Posterior vena cava (tissue), 2 donors: ENCODE data around the gene SLC35E2B. TPM values are rescaled to one million over a fixed set of nuclear protein-coding genes. Genes with fewer than 3 reads are reported as not detected.
A peak's percentile ranks its signal among the peaks of the same experiment; 100 is the strongest.

Experiments used
- DNase-seq: peaks from one replicate; pipeline ENCODE4 v3.0.0-alpha.2; 2020; ENCODE audit warnings: low spot score
- intact Hi-C, 2 donors: fragments of 100-400 bp; cut with DNase I; formaldehyde crosslinking; loops; one replicate each; pipeline versions ENCODE4 v1.14.1 to v1.14.2; 2022 to 2023
- total RNA-seq, 2 donors: library from RNA; stranded (reverse); fragmentation: NEBNext Ultra II Directional; extraction: Animal tissue kit (Norgen Biotek cat#: 25700); gene quantifications; one replicate each; pipeline ENCODE4 v1.2.1, GENCODE V29; 2021
- donor health status: DM: yes; HTN: yes; CAD: no.
- donor health status: DM: yes; HTN: yes; CAD: no.

Gene SLC35E2B
- total RNA-seq, 2 donors from 2014 or later: 20.7 to 27.7 TPM

DNA sequence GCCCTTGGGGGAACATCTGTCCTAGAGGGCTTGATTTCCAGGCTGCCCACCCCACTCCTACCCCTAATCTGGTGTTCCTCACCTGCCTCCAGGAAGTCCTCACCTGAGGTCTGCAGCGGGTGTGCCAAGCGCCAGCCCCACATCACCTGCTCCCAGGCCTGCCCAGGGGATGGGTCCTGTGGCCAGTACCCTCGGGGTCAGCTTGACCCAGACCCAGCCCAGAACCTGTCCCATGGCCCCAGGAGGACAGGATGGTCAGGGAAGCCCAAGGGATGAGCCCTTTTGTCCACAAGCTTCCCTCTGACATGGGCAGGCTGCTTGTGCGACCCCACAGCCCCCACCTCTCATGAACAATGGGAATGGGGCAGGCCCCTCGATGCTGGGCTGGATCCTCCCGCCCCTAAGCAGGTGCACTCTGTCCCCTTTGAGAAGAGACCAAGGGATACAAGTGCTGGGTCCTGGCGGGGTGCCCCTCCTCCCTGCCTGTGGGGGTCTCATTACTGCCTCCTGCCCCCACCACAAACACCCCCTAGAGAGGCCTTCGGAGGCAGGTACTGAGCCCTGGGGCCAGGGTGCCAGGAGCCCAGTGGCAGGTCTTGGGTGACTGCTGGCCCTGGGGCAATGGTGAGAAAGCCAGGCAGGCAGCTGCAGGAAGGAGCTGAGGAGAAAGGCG, 74.1 kb downstream of the SLC35E2B start:
- DNase-seq: peak; percentile 78
- intact Hi-C loops: no loop called here

DNA sequence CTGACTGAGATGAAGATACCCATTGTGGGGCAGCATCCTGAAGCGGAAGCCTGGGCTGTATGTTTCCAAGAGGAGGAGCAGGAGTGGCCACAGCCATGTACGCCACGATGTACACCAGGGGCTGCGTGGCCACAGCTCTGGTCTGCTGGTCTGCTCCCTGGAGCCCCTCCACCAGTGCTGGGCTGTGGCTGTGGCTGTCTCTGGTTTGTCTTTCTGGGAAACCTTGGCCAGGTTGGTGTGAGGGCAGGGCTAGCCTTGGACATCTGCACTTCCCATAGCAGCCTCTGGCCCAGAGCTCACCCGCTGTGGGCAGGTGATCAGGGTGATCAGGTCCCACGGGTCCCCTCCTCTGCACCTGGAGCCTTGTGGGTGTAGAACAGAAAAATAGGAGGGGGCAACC, 74.7 kb downstream of the SLC35E2B start:
- no peak for DNase-seq
- intact Hi-C loops: no loop called here

DNA sequence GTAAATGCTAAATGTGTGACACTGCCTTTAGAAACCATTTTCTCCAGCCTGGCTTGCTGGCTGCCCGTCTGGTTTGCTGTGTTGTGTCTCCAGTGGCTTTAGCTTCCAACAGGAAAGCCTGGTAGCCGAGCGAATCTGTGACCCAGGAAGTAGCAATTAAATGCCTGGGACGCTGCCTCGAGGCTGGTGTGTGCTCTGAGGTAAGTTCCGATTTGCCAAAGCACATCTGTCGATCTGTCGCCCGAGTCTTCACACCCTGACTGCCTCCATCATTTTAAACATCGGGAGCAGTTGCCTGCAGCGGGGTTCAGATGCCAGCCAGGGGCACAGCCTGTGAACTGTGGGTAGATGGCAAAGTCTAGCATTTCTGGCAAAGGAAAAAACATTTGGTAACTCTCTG, 75.1 kb downstream of the SLC35E2B start:
- intact Hi-C loops: no loop called here

DNA sequence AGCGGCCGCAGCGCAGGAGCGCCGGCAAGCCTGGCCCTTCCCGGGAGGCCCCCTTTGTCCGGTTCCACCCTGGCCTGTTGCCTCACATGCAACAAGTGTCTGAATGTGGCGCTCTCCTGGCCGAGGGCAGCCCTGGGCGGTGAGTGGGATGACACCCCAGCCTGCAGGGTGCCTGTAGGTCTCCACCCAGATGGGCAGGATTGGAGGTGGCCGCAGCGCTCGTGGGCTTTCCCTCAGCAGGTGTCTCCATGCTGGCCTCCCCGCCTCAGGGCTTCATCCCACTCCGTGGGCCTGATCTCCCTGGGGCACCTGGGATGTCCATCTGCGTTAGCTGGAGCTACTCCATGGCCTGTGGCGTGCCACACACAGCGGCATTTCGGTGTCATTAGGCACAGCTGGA, 75.8 kb downstream of the SLC35E2B start:
- intact Hi-C loops: no loop called here
- DNase-seq: peak; percentile 84

More for the DNA sequence above, 75.1 kb downstream of the SLC35E2B start:
- DNase-seq: no peak

DNA sequence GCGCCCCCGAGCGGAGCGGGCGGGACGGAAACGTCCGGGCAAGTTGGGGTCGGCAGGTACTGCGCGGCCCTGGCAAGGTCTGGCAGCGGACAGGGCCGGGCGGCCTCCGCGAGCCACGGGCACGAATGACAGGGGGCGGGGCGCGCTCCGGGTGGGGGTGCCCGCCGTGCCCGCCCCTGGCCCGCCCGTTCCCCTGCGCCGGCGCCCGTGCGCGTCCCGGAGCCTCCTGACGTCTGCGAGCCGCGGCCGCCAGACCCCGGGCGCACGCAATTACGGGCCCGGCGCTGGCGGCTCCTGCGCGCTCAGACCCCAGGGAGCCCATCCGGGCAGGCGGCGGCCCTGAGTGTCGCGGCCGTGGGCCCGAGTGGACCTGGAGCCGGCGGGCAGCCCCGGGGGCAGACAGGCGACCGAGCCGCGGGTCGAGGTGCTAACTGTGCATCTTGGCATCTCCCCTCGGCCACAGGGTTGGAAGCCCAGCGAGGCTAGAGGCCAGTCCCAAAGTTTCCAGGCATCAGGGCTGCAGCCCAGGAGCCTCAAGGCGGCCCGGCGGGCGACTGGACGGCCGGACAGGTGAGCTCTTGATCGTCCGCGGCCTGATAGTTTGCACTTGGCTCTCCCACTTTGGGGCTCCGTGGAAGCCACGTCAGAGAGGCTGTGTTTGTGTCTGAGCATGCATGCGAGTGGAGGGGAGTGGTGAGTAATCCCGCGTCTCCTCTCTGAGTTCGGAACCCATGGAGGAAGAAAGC, 76.4 kb downstream of the SLC35E2B start:
- intact Hi-C loops: no loop called here
- peak; percentile 87 for DNase-seq

DNA sequence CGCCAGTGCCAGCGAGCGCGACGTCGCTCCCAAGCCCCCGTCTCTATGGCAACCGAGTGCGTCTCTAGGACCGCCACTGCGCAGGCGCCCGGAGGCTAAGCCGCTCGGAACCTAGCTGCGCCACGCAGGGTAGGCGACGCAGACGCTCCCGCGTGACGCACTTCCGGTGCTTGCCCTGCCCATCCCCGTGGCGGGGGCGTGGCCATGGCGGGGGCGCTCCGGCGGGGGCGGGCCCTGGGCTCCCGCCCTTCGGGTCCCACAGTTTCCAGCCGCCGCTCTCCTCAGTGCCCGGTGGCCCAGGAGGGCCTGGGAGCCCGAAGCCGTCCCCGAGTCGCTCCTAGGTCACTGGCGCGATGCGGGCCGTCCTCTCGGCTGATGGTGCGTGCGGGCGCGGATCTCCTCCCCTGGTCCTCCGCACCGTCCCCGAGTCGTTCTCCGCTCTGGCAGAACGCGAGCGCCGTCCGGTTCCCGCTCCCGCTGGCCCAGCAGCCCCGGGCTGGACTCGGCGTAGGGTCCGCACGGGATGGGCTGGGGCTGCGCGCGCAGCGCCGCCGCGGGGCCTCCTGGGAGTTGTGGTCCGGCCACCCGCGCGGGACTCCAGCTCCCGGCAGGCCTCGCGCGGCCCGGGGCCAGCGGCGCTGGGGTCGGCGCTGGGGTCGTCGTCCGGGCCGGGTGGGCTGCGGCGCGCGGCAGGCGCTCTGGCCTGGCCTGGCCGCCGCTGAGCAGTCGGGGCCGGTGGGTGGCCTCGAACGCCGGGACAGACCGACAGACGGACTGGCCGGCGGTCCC, 77.1 kb downstream of the SLC35E2B start, which contains the start of gene MIB2:
Gene MIB2, plus strand, starts transcription at position 245 of the 789 bp plus-strand sequence. CDS start 7,953 bp downstream, outside the sequence.
- peak; percentile 99 for DNase-seq
- intact Hi-C loops: no loop called here

DNA sequence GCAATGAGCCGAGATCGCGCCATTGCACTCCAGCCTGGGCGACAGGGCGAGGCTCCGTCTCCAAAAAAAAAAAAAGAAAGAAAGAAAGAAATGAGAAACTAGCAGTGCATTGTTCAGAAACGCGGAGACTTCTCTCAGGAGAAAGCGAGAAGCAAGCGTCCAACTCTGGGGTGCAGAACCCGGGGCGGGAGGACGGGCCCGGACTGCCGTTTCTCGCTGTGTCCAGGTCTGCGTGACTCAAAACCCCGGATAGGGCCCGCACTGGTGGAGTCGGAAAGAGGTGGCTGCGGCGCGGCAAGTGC, 77.7 kb downstream of the SLC35E2B start:
- intact Hi-C loops: no loop called here
- DNase-seq: no peak

DNA sequence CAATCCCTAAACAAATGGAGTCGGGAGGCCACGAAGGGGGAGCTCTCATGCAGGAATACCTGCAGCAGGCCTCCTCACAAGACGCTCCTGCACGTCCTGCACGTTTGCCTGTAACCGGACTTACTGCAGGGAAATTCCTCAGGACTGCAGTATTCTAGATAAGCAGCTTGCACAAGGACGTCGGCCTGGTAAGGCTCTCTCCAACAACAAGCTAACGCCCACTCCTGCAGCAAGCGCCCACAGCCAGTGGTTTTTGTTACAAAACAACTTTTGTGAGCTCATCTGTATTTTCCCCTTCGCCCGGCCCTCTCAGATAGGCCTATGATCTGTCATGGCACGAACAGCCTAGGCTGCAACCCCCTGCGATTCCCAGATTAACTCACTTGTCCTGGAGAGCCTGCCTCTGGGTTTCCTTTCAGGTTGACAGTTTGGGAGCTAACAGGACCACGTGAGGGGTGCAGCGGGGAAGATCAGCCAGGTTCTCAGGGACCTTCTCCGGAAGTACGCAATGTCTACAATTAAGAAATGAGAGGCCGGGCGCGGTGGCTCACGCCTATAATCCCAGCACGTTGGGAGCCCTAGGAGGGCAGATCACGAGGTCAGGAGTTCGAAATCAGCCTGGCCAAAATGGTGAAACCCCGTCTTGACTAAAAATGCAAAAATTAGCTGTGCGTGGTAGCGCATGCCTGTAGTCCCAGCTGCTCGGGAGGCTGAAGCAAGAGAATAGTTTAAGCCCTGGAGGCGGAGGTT, 78.2 kb downstream of the SLC35E2B start:
- intact Hi-C loops: no loop called here
- peak; percentile 90 for DNase-seq

DNA sequence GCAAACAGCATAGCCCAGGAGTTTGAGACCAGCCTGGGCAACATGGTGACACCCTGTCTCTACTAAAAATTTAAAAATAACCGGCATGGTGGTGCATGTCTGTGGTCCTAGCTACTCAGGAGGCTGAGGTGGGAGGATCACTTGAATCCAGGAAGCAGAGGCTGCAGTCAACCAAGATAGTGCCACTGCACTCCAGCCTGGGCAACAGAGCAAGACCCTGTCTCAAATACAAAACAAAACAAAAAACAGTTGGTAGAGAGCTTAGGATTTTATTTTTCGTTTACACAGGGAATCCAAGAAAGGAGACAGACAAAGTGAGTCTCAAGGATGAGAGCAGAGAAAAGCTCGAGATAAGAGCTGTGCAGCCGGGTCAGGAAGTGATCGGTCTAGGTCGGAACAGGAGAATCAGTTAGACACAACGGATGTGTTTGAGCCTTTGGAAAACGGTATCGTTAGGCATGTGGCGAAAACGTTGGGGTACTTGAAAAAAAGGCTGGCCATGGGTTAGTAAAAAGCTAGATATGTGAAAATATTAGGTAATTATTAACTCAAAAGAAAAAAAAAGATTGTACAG, 79.0 kb downstream of the SLC35E2B start:
- intact Hi-C loops: no loop called here
- no peak for DNase-seq

DNA sequence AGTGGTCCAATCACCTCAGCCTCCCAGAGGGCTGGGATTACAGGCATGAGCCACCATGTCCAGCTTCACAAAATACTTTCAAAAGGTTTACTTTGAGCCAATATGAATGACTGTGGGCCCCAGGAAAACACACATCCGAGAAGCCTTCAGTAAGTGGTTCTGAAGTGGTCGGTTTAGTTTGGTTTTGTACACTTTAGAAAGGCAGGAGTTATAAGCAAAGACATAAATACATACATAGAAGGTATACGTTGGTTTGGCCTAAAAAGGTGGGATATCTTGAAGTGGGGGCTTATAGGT, 80.5 kb downstream of the SLC35E2B start:
- DNase-seq: no peak
- intact Hi-C loops: no loop called here

DNA sequence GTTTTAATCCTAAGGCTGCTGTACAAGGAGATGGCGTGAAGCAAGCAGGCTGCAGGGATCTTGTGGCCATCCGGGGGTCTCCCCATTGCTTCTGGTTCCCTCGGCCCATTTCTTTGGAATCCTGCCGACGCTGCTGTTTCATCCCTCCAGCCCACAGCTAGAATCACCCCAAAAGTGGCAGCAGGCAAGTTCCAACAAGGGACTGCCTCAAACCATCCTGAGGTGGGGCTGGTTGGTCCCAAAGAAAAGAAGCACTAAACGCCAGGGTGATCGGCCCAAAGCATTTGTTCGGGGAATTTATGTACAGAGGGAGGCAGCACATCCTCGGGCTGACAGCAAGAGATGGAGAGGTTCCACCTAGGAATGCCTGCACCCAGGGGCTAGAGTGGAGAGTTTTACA, 81.8 kb downstream of the SLC35E2B start:
- no peak for DNase-seq
- intact Hi-C loops: no loop called here

DNA sequence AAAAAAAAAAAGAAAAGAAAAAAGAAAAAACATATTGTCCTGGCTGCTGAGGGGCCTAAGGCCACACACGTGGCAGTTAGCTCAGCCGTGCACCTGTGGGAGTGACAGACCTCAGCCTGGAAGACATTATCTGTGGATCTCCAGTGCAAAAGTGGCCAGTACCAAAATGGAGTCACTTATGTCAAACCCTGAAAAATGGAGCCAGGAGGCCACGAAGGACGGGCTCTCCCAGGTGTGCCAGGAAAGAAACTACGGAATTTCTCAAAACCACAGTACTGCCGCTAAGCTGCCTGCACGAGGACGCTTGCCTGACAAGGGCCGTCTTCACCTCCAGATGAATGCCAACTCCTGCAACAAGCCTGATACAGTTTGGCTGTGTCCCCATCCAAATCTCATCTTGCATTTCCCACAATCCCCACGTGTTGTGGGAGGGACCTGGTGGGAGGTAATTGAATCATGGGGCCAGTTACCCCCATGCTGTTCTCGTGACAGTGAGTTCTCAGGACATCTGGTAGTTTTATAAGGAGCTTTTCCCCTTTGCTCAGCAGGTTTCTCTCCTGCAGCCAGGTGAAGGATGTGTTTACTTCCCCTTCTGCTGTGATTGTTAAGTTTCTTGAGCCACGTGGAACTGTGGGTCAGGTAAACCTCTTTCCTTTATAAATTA, 82.6 kb downstream of the SLC35E2B start:
- intact Hi-C loops: no loop called here
- DNase-seq: no peak

Other genes with a start within 250 kb of the SLC35E2B start
- under 1 TPM; 0.14 to 0.83 TPM for gene ATAD3C, start 243.1 kb downstream of the SLC35E2B start, total RNA-seq
- 10 to 100 TPM in 1 of 2 donors, 1 to 10 TPM in 1; 8.5 to 13.1 TPM for gene ATAD3B, start 221.0 kb downstream of the SLC35E2B start, total RNA-seq
- gene ATAD3A, start 180.6 kb downstream of the SLC35E2B start, total RNA-seq: 10 to 100 TPM; 12.2 to 14.2 TPM
- gene TMEM240, start 152.2 kb downstream of the SLC35E2B start, total RNA-seq: 1 to 10 TPM; 3.9 to 7.8 TPM
- gene SSU72, start 117.9 kb downstream of the SLC35E2B start, total RNA-seq: 10 to 100 TPM; 60.7 to 66.0 TPM
- gene FNDC10, start 92.7 kb downstream of the SLC35E2B start, total RNA-seq: 1 to 10 TPM; 1.2 to 3.6 TPM
- 10 to 100 TPM; 29.4 to 35.9 TPM for gene MIB2, start 77.3 kb downstream of the SLC35E2B start, total RNA-seq
- gene MMP23B, start 60.6 kb downstream of the SLC35E2B start, total RNA-seq: 10 to 100 TPM; 36.1 to 78.5 TPM
- gene CDK11B, start 33.8 kb downstream of the SLC35E2B start, total RNA-seq: 10 to 100 TPM; 19.4 to 24.3 TPM
- gene CDK11A, start 31.6 kb upstream of the SLC35E2B start, total RNA-seq: 10 to 100 TPM; 29.2 to 37.7 TPM
- gene NADK, start 85.7 kb upstream of the SLC35E2B start, total RNA-seq: 10 to 100 TPM; 60.0 to 63.5 TPM
- 100 to 1,000 TPM; 318 to 379 TPM for gene GNB1, start 198.3 kb upstream of the SLC35E2B start, total RNA-seq
- gene CALML6, start 222.5 kb upstream of the SLC35E2B start, total RNA-seq: under 1 TPM in 1 of 2 donors, not detected in 1; 0.37 TPM
- not detected for gene TMEM52, start 226.5 kb upstream of the SLC35E2B start, total RNA-seq